SK-N-SH (cell line): ENCODE measurements around the gene PRKG1.

ENCODE experiments used
- EZH2phosphoT487 ChIP-seq: fragments of 200-600 bp; sonication (generic); IDR thresholded peaks from 2 replicates; pipeline ENCODE4 v1.6.1; 2017; ENCODE audit warnings: low read depth, mixed run types, mild to moderate bottlenecking, antibody characterized with exemption, moderate library complexity, borderline replicate concordance
- FOSL2 ChIP-seq: IDR thresholded peaks from 2 replicates; pipeline ENCODE4 v1.4.0; 2012; ENCODE audit warnings: low read depth, mild to moderate bottlenecking, moderate library complexity, borderline replicate concordance
- FOXJ3 ChIP-seq: sonication (generic); formaldehyde crosslinking; IDR thresholded peaks from 2 replicates; pipeline ENCODE4 v1.5.1; 2020; ENCODE audit warnings: mild to moderate bottlenecking, missing genetic modification reagents
- GABPA ChIP-seq: IDR thresholded peaks from 2 replicates; pipeline ENCODE4 v1.4.0; 2012; ENCODE audit warnings: low read depth, mild to moderate bottlenecking
- POLR2AphosphoS5 ChIP-seq: IDR thresholded peaks from 2 replicates; pipeline ENCODE4 v1.6.1; 2012; ENCODE audit warnings: low read depth, low read length
- RCOR1 ChIP-seq: fragments of 150-350 bp; IDR thresholded peaks from 2 replicates; pipeline ENCODE4 v1.6.1; 2017; ENCODE audit warnings: antibody characterized with exemption, low read length
- SIN3A ChIP-seq: IDR thresholded peaks from 2 replicates; pipeline ENCODE4 v1.6.1; 2012; ENCODE audit warnings: low read depth, mild to moderate bottlenecking, low read length, moderate library complexity, borderline replicate concordance
- TCF12 ChIP-seq: IDR thresholded peaks from 2 replicates; pipeline ENCODE4 v1.4.0; 2012
- TEAD4 ChIP-seq: IDR thresholded peaks from 2 replicates; pipeline ENCODE4 v1.4.0; 2012; ENCODE audit warnings: mild to moderate bottlenecking, borderline replicate concordance; ENCODE audit not compliant: insufficient read depth
- YY1 ChIP-seq: IDR thresholded peaks from 2 replicates; pipeline ENCODE4 v1.4.0; 2012; ENCODE audit warnings: low read depth, mild to moderate bottlenecking
- TF ChIP-seq, protein P1 (sequence below): fragments of 200-600 bp; sonication (generic); IDR thresholded peaks from 2 replicates; pipeline ENCODE4 v1.6.1; 2017; ENCODE audit warnings: antibody characterized with exemption, mild to moderate bottlenecking, moderate library complexity
- TF ChIP-seq, protein P2 (sequence below): IDR thresholded peaks from 2 replicates; pipeline ENCODE4 v1.4.0; 2012; ENCODE audit warnings: low read depth, borderline replicate concordance
- TF ChIP-seq, protein P3 (sequence below): fragments of 150-350 bp; IDR thresholded peaks from 2 replicates; pipeline ENCODE4 v1.6.1; 2017; ENCODE audit warnings: antibody characterized with exemption, low read length, low read depth, borderline replicate concordance

DNA sequence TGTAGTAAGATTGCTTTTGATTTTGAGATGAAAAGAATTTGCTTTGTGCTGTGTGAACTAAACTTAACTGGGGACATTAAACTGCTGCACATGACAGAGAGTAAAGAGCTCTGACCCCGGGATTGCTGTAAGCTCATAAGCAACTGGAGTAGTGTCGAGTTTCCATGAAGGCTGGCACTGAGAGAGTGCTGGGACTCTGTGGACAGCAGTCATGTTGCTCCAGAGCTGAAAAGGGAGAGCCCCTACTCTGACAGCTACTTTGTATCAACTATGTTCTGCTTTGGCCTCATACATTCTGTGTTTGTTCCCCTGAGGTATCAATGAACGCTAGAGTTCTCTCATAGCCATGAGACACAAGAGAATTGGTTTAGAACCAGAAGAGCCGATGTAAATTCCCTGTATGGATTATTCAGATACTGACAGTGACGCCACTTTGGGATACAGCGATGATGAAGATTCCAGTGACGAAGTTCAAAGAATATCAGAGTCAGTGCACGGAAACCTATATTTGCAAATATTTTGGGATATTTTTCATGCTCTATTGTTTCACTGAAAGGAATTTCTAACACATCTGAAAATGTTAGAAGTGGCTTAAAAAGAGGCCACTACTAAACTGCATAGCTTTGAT is 1053.9 kb downstream of the PRKG1 start:
- TF ChIP-seq, protein P1, sequence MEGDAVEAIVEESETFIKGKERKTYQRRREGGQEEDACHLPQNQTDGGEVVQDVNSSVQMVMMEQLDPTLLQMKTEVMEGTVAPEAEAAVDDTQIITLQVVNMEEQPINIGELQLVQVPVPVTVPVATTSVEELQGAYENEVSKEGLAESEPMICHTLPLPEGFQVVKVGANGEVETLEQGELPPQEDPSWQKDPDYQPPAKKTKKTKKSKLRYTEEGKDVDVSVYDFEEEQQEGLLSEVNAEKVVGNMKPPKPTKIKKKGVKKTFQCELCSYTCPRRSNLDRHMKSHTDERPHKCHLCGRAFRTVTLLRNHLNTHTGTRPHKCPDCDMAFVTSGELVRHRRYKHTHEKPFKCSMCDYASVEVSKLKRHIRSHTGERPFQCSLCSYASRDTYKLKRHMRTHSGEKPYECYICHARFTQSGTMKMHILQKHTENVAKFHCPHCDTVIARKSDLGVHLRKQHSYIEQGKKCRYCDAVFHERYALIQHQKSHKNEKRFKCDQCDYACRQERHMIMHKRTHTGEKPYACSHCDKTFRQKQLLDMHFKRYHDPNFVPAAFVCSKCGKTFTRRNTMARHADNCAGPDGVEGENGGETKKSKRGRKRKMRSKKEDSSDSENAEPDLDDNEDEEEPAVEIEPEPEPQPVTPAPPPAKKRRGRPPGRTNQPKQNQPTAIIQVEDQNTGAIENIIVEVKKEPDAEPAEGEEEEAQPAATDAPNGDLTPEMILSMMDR: no peak
- TF ChIP-seq, protein P2, sequence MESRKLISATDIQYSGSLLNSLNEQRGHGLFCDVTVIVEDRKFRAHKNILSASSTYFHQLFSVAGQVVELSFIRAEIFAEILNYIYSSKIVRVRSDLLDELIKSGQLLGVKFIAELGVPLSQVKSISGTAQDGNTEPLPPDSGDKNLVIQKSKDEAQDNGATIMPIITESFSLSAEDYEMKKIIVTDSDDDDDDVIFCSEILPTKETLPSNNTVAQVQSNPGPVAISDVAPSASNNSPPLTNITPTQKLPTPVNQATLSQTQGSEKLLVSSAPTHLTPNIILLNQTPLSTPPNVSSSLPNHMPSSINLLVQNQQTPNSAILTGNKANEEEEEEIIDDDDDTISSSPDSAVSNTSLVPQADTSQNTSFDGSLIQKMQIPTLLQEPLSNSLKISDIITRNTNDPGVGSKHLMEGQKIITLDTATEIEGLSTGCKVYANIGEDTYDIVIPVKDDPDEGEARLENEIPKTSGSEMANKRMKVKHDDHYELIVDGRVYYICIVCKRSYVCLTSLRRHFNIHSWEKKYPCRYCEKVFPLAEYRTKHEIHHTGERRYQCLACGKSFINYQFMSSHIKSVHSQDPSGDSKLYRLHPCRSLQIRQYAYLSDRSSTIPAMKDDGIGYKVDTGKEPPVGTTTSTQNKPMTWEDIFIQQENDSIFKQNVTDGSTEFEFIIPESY: no peak
- no peak for TF ChIP-seq YY1
- TF ChIP-seq EZH2phosphoT487: no peak
- no peak for TF ChIP-seq FOXJ3 (CRISPR knock-in tag)
- no peak for TF ChIP-seq GABPA
- no peak for TF ChIP-seq SIN3A
- no peak for TF ChIP-seq TCF12
- TF ChIP-seq, protein P3, sequence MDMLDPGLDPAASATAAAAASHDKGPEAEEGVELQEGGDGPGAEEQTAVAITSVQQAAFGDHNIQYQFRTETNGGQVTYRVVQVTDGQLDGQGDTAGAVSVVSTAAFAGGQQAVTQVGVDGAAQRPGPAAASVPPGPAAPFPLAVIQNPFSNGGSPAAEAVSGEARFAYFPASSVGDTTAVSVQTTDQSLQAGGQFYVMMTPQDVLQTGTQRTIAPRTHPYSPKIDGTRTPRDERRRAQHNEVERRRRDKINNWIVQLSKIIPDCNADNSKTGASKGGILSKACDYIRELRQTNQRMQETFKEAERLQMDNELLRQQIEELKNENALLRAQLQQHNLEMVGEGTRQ: no peak
- TF ChIP-seq TEAD4: no peak
- no peak for TF ChIP-seq POLR2AphosphoS5
- no peak for TF ChIP-seq RCOR1
- TF ChIP-seq FOSL2: no peak
